ENCODE measurements around the gene CCDC63. TPM values are rescaled to one million over a fixed set of nuclear protein-coding genes. Genes with fewer than 3 reads are reported as not detected.

Gene CCDC63
- total RNA-seq, 4 donors from 2014 or later, result not detected

- no peaks in the 10 kb centered on the region for H3K9me3 ChIP-seq
- H3K4me3 ChIP-seq, result no peak overlapping the region
- H3K27ac ChIP-seq, result no peak overlapping the region
- no peaks in the 10 kb centered on the region for H3K4me1 ChIP-seq
- no peaks in the 10 kb centered on the region for H3K36me3 ChIP-seq
- TF ChIP-seq EP300 (IDR thresholded peaks at IDR 0.05) (no peak), POLR2AphosphoS5 (IDR thresholded peaks at IDR 0.05) (no peak), CTCF (IDR thresholded peaks at IDR 0.05) (no peak), POLR2A (IDR thresholded peaks at IDR 0.05) (no peak)
- 29 to 57% methylated on average over 2 to 6 of the region's 6 CpGs for WGBS, 2 donors (ENCODE audit: low coverage in 1 of 2)
- ATAC-seq, result no peak
- peaks cover 48% of the 10 kb centered on the region for H3K27me3 ChIP-seq
Observed at GRCh38 chr12:110927546-110927945, 80.8 kb downstream of the CCDC63 start.

GRCh38 chr12:110928700-110929099 is 81.9 kb downstream of the CCDC63 start:
- TF ChIP-seq POLR2A (IDR thresholded peaks at IDR 0.05), result no peak
- no peak for TF ChIP-seq POLR2AphosphoS5 (IDR thresholded peaks at IDR 0.05)
- TF ChIP-seq CTCF (IDR thresholded peaks at IDR 0.05), result no peak
- TF ChIP-seq EP300 (IDR thresholded peaks at IDR 0.05), result no peak
- Histone ChIP-seq H3K36me3 (no peaks in the 10 kb centered on the region), H3K27ac (no peak overlapping the region), H3K27me3 (peaks cover 40% of the 10 kb centered on the region), H3K4me3 (no peak overlapping the region), H3K9me3 (no peaks in the 10 kb centered on the region), H3K4me1 (no peaks in the 10 kb centered on the region)
- ATAC-seq, result no peak
- WGBS, 2 donors (ENCODE audit: low coverage in 1 of 2), result 73 to 80% methylated on average over 1 to 4 of the region's 7 CpGs

GRCh38 chr12:110929818-110930217 is 83.0 kb downstream of the CCDC63 start:
- Histone ChIP-seq H3K36me3 (no peaks in the 10 kb centered on the region), H3K4me3 (no peak overlapping the region), H3K27me3 (peaks cover 42% of the 10 kb centered on the region), H3K4me1 (no peaks in the 10 kb centered on the region), H3K27ac (no peak overlapping the region), H3K9me3 (no peaks in the 10 kb centered on the region)
- no peak for ATAC-seq
- WGBS, 2 donors (ENCODE audit: low coverage in 1 of 2), result 92% methylated on average over 1 of the region's 1 CpG; no CpG with 5 or more reads in 1 of the 2 donors
- TF ChIP-seq POLR2AphosphoS5 (IDR thresholded peaks at IDR 0.05) (no peak), CTCF (IDR thresholded peaks at IDR 0.05) (no peak), POLR2A (IDR thresholded peaks at IDR 0.05) (no peak), EP300 (IDR thresholded peaks at IDR 0.05) (no peak)

- WGBS, 2 donors (ENCODE audit: low coverage in 1 of 2), result 81 to 91% methylated on average over 9 to 15 of the region's 21 CpGs
- Histone ChIP-seq H3K4me3 (no peak overlapping the region), H3K27me3 (peaks cover 50% of the 10 kb centered on the region), H3K27ac (no peak overlapping the region), H3K4me1 (no peaks in the 10 kb centered on the region), H3K9me3 (no peaks in the 10 kb centered on the region), H3K36me3 (no peaks in the 10 kb centered on the region)
- no peak for ATAC-seq
- TF ChIP-seq POLR2AphosphoS5 (IDR thresholded peaks at IDR 0.05), result no peak
- TF ChIP-seq POLR2A (IDR thresholded peaks at IDR 0.05), result no peak
- no peak for TF ChIP-seq EP300 (IDR thresholded peaks at IDR 0.05)
- no peak for TF ChIP-seq CTCF (IDR thresholded peaks at IDR 0.05)
Observed at GRCh38 chr12:110930348-110931314, 83.8 kb downstream of the CCDC63 start.

GRCh38 chr12:110931315-110931728 is 84.5 kb downstream of the CCDC63 start:
- Histone ChIP-seq H3K27ac (no peak overlapping the region), H3K27me3 (peaks cover 52% of the 10 kb centered on the region), H3K4me1 (no peaks in the 10 kb centered on the region), H3K4me3 (no peak overlapping the region), H3K36me3 (no peaks in the 10 kb centered on the region), H3K9me3 (no peaks in the 10 kb centered on the region)
- TF ChIP-seq POLR2A (IDR thresholded peaks at IDR 0.05) (no peak), EP300 (IDR thresholded peaks at IDR 0.05) (no peak), CTCF (IDR thresholded peaks at IDR 0.05) (no peak), POLR2AphosphoS5 (IDR thresholded peaks at IDR 0.05) (no peak)
- WGBS, 2 donors (ENCODE audit: low coverage in 1 of 2), result 70% methylated on average over 9 of the region's 16 CpGs; no CpG with 5 or more reads in 1 of the 2 donors
- no peak for ATAC-seq

Measured in gastroesophageal sphincter (tissue), 4 donors.